Neural crest cell (in vitro differentiated cells): ENCODE data around the gene FOXP1. TPM values are rescaled to one million over a fixed set of nuclear protein-coding genes. Genes with fewer than 3 reads are reported as not detected.

ENCODE experiments used
- DNase-seq: peaks from one replicate; pipeline ENCODE4 v3.0.0; 2021; ENCODE audit warnings: low read depth, mixed read lengths, low spot score
- H3K27ac Mint-ChIP-seq: one replicate; pipeline ENCODE4 v1.8.0; 2021; ENCODE audit warnings: mild to moderate bottlenecking, mixed read lengths; ENCODE audit not compliant: unreplicated experiment
- H3K27me3 Mint-ChIP-seq: 2 replicates; pipeline ENCODE4 v1.8.0; 2021; ENCODE audit warnings: low read depth, mild to moderate bottlenecking, mixed read lengths
- H3K36me3 Mint-ChIP-seq: 2 replicates; pipeline ENCODE4 v1.8.0; 2021; ENCODE audit warnings: low read depth, mild to moderate bottlenecking, mixed read lengths
- H3K4me1 Mint-ChIP-seq: 2 replicates; pipeline ENCODE4 v1.8.0; 2021; ENCODE audit warnings: mixed read lengths
- H3K4me3 Mint-ChIP-seq: one replicate; pipeline ENCODE4 v1.8.0; 2021; ENCODE audit warnings: mild to moderate bottlenecking, mixed read lengths
- H3K9me3 Mint-ChIP-seq: 2 replicates; pipeline ENCODE4 v1.8.0; 2021; ENCODE audit warnings: mixed read lengths
- CTCF ChIP-seq: fragments of 200-600 bp; sonication (generic); conservative IDR thresholded peaks from 2 replicates; pipeline ENCODE4 v1.5.0; 2021; ENCODE audit warnings: antibody characterized with exemption, mild to moderate bottlenecking
- total RNA-seq: library from RNA; stranded (reverse); gene quantifications from 2 replicates; pipeline ENCODE4 v1.2.1, GENCODE V29; 2021

The FOXP1 gene
- total RNA-seq, 1 donor from 2014 or later = 22.8 TPM

- Mint-ChIP-seq H3K4me1 (peaks cover 19% of the 10 kb centered on the region), H3K27me3 (no peaks in the 10 kb centered on the region), H3K4me3 (no peak overlapping the region), H3K27ac (no peak overlapping the region), H3K9me3 (no peaks in the 10 kb centered on the region), H3K36me3 (peaks cover 4% of the 10 kb centered on the region)
- no peak for TF ChIP-seq CTCF
- no peak for DNase-seq
Measured at GRCh38 chr3:71465371-71466036, 118.0 kb downstream of the FOXP1 start.

GRCh38 chr3:71464613-71465012 lies 118.9 kb downstream of the FOXP1 start:
- H3K27me3 Mint-ChIP-seq = no peaks in the 10 kb centered on the region
- no peak for DNase-seq
- no peak overlapping the region for H3K4me3 Mint-ChIP-seq
- no peaks in the 10 kb centered on the region for H3K9me3 Mint-ChIP-seq
- H3K36me3 Mint-ChIP-seq = peaks cover 4% of the 10 kb centered on the region
- H3K27ac Mint-ChIP-seq = no peak overlapping the region
- no peak for TF ChIP-seq CTCF
- H3K4me1 Mint-ChIP-seq = peaks cover 19% of the 10 kb centered on the region

GRCh38 chr3:71463617-71464016 lies 119.9 kb downstream of the FOXP1 start:
- Mint-ChIP-seq H3K4me3 (no peak overlapping the region), H3K27me3 (no peaks in the 10 kb centered on the region), H3K4me1 (peaks cover 17% of the 10 kb centered on the region), H3K36me3 (peaks cover 4% of the 10 kb centered on the region), H3K9me3 (no peaks in the 10 kb centered on the region), H3K27ac (no peak overlapping the region)
- DNase-seq = no peak
- no peak for TF ChIP-seq CTCF

DNA sequence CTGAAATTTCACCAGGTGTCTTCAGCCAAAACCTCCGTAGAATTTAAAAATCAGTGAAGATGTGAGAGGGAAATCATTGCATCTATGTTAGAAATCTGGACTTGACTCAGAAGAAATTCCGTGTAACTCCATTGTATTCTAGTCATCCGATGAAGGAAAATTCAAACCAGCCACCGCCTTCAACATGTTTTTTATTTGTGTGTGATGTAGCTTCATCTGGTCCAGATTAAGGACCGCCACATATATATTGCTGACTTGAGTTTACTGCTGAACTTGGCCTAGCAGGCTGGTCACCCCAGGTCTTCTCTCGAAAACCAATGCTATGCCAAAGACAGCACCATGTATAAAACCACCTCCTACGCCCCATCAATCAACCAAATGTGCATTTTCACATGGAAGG lies 120.9 kb downstream of the FOXP1 start:
- no peaks in the 10 kb centered on the region for H3K9me3 Mint-ChIP-seq
- peaks cover 15% of the 10 kb centered on the region for H3K4me1 Mint-ChIP-seq
- H3K27me3 Mint-ChIP-seq = no peaks in the 10 kb centered on the region
- DNase-seq = no peak
- H3K27ac Mint-ChIP-seq = no peak overlapping the region
- peaks cover 4% of the 10 kb centered on the region for H3K36me3 Mint-ChIP-seq
- H3K4me3 Mint-ChIP-seq = no peak overlapping the region
- TF ChIP-seq CTCF = no peak

DNA sequence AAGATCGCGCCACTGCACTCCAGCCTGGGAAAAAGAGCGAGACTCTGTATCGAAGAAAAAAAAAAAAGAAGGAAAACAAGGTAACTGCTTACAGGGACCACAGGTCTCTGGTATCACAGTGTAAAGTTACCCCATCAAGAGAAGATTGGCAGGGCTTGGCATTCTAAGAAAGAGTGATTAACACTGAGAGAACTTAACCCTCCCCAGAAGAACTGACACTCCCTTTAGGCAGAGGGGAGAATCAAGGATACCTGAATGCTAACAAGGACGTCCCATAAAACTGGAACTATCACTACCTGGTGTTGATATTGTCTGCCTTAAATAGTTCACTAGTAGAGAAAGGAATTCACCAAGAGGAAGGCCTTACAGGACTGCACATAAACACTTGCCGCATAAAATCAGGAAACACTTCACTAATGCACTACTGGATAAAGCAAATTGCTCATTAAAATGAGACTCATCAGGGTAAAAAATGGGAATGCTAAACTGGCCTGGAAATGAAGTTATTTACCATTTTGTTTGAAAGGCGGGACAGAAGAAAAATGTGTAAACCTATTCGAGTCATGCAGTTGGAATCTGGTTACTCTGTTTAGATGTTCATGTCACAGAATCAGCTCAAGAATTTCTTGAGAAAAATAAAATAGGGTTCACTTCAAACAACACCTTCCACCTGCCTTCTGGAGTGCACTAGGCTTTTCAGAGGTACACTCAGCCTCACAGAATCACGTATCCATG lies 121.6 kb downstream of the FOXP1 start:
- H3K9me3 Mint-ChIP-seq = no peaks in the 10 kb centered on the region
- DNase-seq = no peak
- H3K4me1 Mint-ChIP-seq = peaks cover 15% of the 10 kb centered on the region
- no peak for TF ChIP-seq CTCF
- peaks cover 4% of the 10 kb centered on the region for H3K36me3 Mint-ChIP-seq
- H3K4me3 Mint-ChIP-seq = no peak overlapping the region
- no peaks in the 10 kb centered on the region for H3K27me3 Mint-ChIP-seq
- H3K27ac Mint-ChIP-seq = no peak overlapping the region
